ENCODE results near the gene DIAPH1. TPM values are rescaled to one million over a fixed set of nuclear protein-coding genes. Genes with fewer than 3 reads are reported as not detected.

The DIAPH1 gene
- total RNA-seq, 4 donors from 2014 or later = 98.2 to 115 (median 102) TPM

- Histone ChIP-seq H3K9me3 (no peaks in the 10 kb centered on the region), H3K4me1 (no peaks in the 10 kb centered on the region), H3K4me3 (no peak overlapping the region), H3K27ac (no peak overlapping the region), H3K36me3 (peaks cover 0 to 8% (median 0%) of the 10 kb centered on the region in 3 donors), H3K27me3 (no peaks in the 10 kb centered on the region)
- TF ChIP-seq CTCF (IDR thresholded peaks at IDR 0.05) (no peak), POLR2A (IDR thresholded peaks at IDR 0.05) (no peak)
- DNase-seq = no peak
Observed at GRCh38 chr5:141657937-141658545, 39.2 kb upstream of the DIAPH1 start.

GRCh38 chr5:141657404-141657803, 38.6 kb upstream of the DIAPH1 start:
- TF ChIP-seq CTCF (IDR thresholded peaks at IDR 0.05) = no peak
- TF ChIP-seq POLR2A (IDR thresholded peaks at IDR 0.05) = no peak
- no peaks in the 10 kb centered on the region for H3K4me1 ChIP-seq
- no peaks in the 10 kb centered on the region for H3K27me3 ChIP-seq
- H3K9me3 ChIP-seq = no peaks in the 10 kb centered on the region
- H3K27ac ChIP-seq = no peak overlapping the region
- H3K4me3 ChIP-seq = no peak overlapping the region
- no peak for DNase-seq
- peaks cover 0 to 8% (median 0%) of the 10 kb centered on the region in 3 donors for H3K36me3 ChIP-seq

GRCh38 chr5:141656396-141656795, 37.6 kb upstream of the DIAPH1 start:
- no peaks in the 10 kb centered on the region for H3K27me3 ChIP-seq
- peaks cover 0 to 5% (median 0%) of the 10 kb centered on the region in 4 donors for H3K4me1 ChIP-seq
- H3K9me3 ChIP-seq = no peaks in the 10 kb centered on the region
- no peak for DNase-seq
- H3K4me3 ChIP-seq = no peak overlapping the region
- H3K27ac ChIP-seq = no peak overlapping the region
- peaks cover 0 to 8% (median 0%) of the 10 kb centered on the region in 3 donors for H3K36me3 ChIP-seq
- TF ChIP-seq POLR2A (IDR thresholded peaks at IDR 0.05) = no peak
- no peak for TF ChIP-seq CTCF (IDR thresholded peaks at IDR 0.05)

- no peak overlapping the region for H3K27ac ChIP-seq
- H3K4me1 ChIP-seq = peaks cover 0 to 13% (median 3%) of the 10 kb centered on the region in 4 donors
- no peak overlapping the region for H3K4me3 ChIP-seq
- peaks cover 0 to 8% (median 0%) of the 10 kb centered on the region in 3 donors for H3K36me3 ChIP-seq
- no peaks in the 10 kb centered on the region for H3K9me3 ChIP-seq
- no peak for DNase-seq
- no peaks in the 10 kb centered on the region for H3K27me3 ChIP-seq
- TF ChIP-seq POLR2A (IDR thresholded peaks at IDR 0.05) (no peak), CTCF (IDR thresholded peaks at IDR 0.05) (no peak)
Observed at GRCh38 chr5:141655020-141655419, 36.2 kb upstream of the DIAPH1 start.

- Histone ChIP-seq H3K27ac (no peak overlapping the region), H3K36me3 (peaks cover 0 to 8% (median 0%) of the 10 kb centered on the region in 3 donors), H3K27me3 (no peaks in the 10 kb centered on the region), H3K9me3 (no peaks in the 10 kb centered on the region), H3K4me3 (no peak overlapping the region), H3K4me1 (peaks cover 0 to 14% (median 3%) of the 10 kb centered on the region in 4 donors)
- no peak for TF ChIP-seq CTCF (IDR thresholded peaks at IDR 0.05)
- TF ChIP-seq POLR2A (IDR thresholded peaks at IDR 0.05) = no peak
- DNase-seq = no peak
Observed at GRCh38 chr5:141654298-141654697, 35.5 kb upstream of the DIAPH1 start.

Measured in Peyer's patch (tissue), 4 donors.